HG03060 (cell line): ENCODE data around the gene KCNAB1.
"Not testable (repeated sequence)": the region's sequence is repeated elsewhere in the genome, so short reads cannot be mapped to it uniquely, and the experiment has no call there.

Experiments
- ATAC-seq: cut with Tn5 transposase; IDR thresholded peaks from one replicate; pipeline ENCODE4 v1.9.1; 2021; ENCODE audit warnings: low read depth, moderate number of reproducible peaks; ENCODE audit not compliant: unreplicated experiment

The KCNAB1 gene

GRCh38 chr3:156172536-156172935 lies 52.2 kb downstream of the KCNAB1 start:
- no peak for ATAC-seq

- ATAC-seq, result no peak
Observed at GRCh38 chr3:156174229-156174847, 54.0 kb downstream of the KCNAB1 start.

GRCh38 chr3:156175570-156175969 lies 55.2 kb downstream of the KCNAB1 start:
- ATAC-seq, result no peak

- ATAC-seq, result no peak
Observed at GRCh38 chr3:156176048-156176447, 55.7 kb downstream of the KCNAB1 start.

- no peak for ATAC-seq
Observed at GRCh38 chr3:156176629-156177210, 56.3 kb downstream of the KCNAB1 start.

GRCh38 chr3:156180077-156180476 lies 59.7 kb downstream of the KCNAB1 start:
- ATAC-seq, result no peak

- ATAC-seq, result no peak
Observed at GRCh38 chr3:156181509-156181908, 61.1 kb downstream of the KCNAB1 start.

- ATAC-seq, result no peak
Observed at GRCh38 chr3:156183396-156183795, 63.0 kb downstream of the KCNAB1 start.

- ATAC-seq, result no peak
Observed at GRCh38 chr3:156184156-156184555, 63.8 kb downstream of the KCNAB1 start.

- no peak for ATAC-seq
Observed at GRCh38 chr3:156187146-156187769, 66.9 kb downstream of the KCNAB1 start.

GRCh38 chr3:156188757-156189156 lies 68.4 kb downstream of the KCNAB1 start:
- ATAC-seq, result no peak

- ATAC-seq, result no peak
Observed at GRCh38 chr3:156189927-156190326, 69.5 kb downstream of the KCNAB1 start.

- ATAC-seq, result not testable (repeated sequence)
Observed at GRCh38 chr3:156194945-156195344, 74.6 kb downstream of the KCNAB1 start.

- ATAC-seq, result not testable (repeated sequence)
Observed at GRCh38 chr3:156197152-156197551, 76.8 kb downstream of the KCNAB1 start.

- no peak for ATAC-seq
Observed at GRCh38 chr3:156201411-156202405, 81.3 kb downstream of the KCNAB1 start.

- ATAC-seq, result no peak
Observed at GRCh38 chr3:156206157-156206556, 85.8 kb downstream of the KCNAB1 start.

- ATAC-seq, result no peak
Observed at GRCh38 chr3:156207802-156208685, 87.7 kb downstream of the KCNAB1 start.

- ATAC-seq, result no peak
Observed at GRCh38 chr3:156209631-156210335, 89.4 kb downstream of the KCNAB1 start.

GRCh38 chr3:156211583-156211982 lies 91.2 kb downstream of the KCNAB1 start:
- ATAC-seq, result no peak
